Mucosa of gallbladder (tissue), 1 donor: ENCODE results near the gene TSPOAP1. TPM values are rescaled to one million over a fixed set of nuclear protein-coding genes. Genes with fewer than 3 reads are reported as not detected.

ENCODE experiments used
- DNase-seq: peaks from one replicate; pipeline ENCODE4 v3.0.0-alpha.2; 2020; ENCODE audit warnings: low spot score
- total RNA-seq: library from RNA; stranded (reverse); gene quantifications from one replicate; pipeline ENCODE4 v1.2.1, GENCODE V29; 2021
- donor health status: DM: no; HTN: no; CAD: no.

TSPOAP1 gene, protein sequence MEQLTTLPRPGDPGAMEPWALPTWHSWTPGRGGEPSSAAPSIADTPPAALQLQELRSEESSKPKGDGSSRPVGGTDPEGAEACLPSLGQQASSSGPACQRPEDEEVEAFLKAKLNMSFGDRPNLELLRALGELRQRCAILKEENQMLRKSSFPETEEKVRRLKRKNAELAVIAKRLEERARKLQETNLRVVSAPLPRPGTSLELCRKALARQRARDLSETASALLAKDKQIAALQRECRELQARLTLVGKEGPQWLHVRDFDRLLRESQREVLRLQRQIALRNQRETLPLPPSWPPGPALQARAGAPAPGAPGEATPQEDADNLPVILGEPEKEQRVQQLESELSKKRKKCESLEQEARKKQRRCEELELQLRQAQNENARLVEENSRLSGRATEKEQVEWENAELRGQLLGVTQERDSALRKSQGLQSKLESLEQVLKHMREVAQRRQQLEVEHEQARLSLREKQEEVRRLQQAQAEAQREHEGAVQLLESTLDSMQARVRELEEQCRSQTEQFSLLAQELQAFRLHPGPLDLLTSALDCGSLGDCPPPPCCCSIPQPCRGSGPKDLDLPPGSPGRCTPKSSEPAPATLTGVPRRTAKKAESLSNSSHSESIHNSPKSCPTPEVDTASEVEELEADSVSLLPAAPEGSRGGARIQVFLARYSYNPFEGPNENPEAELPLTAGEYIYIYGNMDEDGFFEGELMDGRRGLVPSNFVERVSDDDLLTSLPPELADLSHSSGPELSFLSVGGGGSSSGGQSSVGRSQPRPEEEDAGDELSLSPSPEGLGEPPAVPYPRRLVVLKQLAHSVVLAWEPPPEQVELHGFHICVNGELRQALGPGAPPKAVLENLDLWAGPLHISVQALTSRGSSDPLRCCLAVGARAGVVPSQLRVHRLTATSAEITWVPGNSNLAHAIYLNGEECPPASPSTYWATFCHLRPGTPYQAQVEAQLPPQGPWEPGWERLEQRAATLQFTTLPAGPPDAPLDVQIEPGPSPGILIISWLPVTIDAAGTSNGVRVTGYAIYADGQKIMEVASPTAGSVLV (N-terminal part only)
- total RNA-seq: 30.2 TPM

DNA sequence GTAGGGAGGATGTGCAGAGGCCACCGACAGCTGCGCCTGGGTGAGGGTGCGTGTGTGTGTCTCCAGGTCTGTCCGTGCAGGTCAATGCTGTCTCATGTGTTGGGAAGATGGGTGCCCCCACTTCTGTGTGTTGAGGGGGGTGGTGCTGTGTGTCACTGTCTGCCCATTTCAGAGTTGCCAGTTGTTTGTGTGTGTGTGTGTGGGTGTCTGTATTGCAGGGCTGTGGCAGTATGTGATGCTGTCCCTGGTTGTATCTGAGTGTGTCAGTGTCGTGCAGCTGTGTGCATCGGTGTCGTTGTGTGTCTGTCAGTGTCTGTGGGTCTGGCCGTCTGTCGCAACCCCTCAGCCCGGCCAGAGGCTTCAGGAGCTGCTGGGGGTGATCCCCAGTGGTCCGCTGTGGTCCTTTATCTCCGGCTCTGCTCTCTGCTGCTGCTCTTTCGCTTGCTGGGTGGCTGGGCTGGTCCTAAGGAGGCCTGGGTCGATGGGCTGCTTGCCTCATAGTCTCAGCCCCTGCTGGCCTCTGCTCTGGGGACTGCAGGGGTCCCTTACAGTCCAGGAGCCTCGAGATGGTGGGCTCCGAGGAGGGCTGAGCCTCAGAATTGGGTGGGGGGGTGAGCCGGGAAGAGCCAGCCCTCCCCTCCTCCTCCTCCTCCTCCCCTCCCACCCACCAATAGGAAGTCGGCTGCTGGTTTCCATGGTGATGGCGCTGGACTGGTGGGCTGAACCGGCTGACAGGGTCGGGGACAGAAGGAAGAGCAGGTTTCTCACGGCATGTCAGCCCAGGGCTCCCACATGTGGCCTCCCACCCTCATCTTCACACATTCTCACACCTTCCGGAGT lies at the start of gene TSPOAP1:
TSPOAP1 (minus strand) TSS at position 601 of the 840 bp plus-strand sequence. CDS start 875 bp downstream, outside the sequence.
- no peak for DNase-seq

- no peak for DNase-seq
Measured at GRCh38 chr17:58377661-58378060, 49.1 kb upstream of the TSPOAP1 start.

- peak; percentile 61 for DNase-seq
Measured at GRCh38 chr17:58377093-58377601, 48.6 kb upstream of the TSPOAP1 start.

GRCh38 chr17:58376472-58377000 lies 47.9 kb upstream of the TSPOAP1 start:
- no peak for DNase-seq

- no peak for DNase-seq
Measured at GRCh38 chr17:58375811-58376210, 47.2 kb upstream of the TSPOAP1 start.

- no peak for DNase-seq
Measured at GRCh38 chr17:58375256-58375655, 46.7 kb upstream of the TSPOAP1 start.

GRCh38 chr17:58373923-58374322 lies 45.3 kb upstream of the TSPOAP1 start:
- no peak for DNase-seq

DNA sequence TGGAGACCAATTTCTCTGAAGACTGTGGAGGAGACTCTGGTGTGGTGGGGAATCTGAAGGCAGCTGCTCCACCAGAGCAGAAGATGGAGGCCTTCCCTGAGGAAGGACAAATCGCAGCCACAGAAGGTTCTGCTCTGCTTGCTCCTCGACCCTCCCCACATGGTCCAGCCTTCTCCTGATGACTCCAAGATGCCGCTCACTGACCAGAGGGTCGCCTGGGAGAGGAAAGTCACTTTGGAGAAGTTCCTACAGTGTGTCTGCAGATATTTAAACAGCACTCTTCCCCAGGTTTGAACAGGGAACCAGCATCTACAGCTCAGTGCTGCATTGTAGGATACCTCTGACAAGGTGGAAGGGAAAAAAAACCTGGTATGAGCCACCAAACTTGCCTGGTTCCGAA lies 44.4 kb upstream of the TSPOAP1 start:
- no peak for DNase-seq

DNA sequence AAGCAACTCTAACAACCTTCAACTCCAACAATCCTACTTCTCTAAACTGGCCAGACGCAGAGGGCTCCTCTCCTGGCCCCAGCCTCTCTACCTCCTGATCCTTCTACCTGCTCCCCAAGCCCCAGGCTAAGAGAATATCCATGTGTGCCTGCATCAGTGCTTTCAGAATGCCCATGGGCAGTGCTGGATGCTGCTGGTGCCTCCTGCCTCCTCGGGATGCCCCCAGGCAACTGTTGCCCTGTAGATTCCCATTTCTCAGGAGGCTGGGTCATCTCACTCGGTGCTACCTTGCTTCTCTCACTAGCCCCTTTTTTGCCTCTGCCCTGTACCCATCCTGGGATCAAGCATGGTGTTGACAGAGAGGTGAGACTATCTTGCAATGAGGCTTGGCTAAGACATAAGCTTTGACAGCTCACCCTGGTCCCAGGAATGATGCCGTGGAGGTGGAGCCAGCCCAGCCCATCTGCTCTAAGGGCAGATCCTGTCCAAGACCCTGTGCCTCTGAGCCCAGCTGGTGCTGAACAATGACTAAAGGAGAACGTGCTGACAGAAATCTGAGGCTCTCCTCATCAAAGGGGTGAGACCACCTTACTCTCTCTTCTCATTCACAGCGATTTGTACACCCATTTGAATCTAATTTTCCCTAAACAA lies 42.8 kb upstream of the TSPOAP1 start:
- DNase-seq: no peak

GRCh38 chr17:58370716-58371115 lies 42.1 kb upstream of the TSPOAP1 start:
- no peak for DNase-seq

- no peak for DNase-seq
Measured at GRCh38 chr17:58370309-58370708, 41.7 kb upstream of the TSPOAP1 start.

GRCh38 chr17:58369214-58370031 lies 40.8 kb upstream of the TSPOAP1 start:
- DNase-seq: no peak

DNA sequence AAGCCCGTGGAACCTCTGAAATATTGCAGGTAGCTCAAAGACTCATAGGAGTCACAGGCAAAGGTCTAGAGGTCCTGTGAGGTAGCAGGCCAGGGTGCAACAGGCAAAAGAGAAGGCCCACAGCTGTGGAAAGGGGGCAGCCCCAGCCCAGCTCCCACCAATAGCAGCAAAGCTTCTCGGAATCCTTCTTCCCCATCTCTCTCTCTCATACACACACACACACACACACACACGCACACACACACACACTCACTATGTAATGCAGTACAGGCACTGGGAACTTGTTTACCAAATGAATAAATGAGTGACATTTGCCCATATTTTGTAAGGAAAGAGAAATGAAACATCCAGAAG lies 40.2 kb upstream of the TSPOAP1 start:
- no peak for DNase-seq

GRCh38 chr17:58367461-58367860 lies 38.9 kb upstream of the TSPOAP1 start:
- no peak for DNase-seq

DNA sequence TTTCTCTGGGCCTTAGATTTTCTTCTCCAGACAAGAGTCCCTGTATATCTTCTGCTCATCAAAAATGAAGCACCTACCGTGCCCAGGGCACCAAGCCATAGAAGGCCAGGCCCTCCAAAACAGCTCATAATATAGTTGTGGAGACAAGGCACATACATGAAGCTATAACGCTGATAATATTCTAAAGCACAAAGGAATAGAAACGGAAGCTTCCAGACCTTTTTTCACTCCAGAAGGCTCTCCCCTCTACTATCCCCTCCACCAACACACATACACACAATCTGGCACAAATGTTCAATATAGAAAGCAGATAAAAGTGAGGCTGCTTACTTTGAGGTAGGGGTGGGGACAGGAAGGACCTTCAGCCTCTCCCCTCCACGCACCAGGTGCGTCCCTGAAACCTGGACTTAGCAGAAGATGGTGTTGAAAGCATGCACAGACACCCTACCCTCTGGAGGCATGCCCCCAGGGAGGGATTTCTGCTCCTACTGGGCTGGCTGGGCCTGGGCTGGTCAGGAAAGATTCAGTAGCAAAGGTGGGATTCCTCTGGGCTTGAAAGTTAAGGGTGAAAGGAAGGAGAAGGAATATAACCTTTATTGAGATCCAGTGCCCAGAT lies 37.5 kb upstream of the TSPOAP1 start:
- no peak for DNase-seq

DNA sequence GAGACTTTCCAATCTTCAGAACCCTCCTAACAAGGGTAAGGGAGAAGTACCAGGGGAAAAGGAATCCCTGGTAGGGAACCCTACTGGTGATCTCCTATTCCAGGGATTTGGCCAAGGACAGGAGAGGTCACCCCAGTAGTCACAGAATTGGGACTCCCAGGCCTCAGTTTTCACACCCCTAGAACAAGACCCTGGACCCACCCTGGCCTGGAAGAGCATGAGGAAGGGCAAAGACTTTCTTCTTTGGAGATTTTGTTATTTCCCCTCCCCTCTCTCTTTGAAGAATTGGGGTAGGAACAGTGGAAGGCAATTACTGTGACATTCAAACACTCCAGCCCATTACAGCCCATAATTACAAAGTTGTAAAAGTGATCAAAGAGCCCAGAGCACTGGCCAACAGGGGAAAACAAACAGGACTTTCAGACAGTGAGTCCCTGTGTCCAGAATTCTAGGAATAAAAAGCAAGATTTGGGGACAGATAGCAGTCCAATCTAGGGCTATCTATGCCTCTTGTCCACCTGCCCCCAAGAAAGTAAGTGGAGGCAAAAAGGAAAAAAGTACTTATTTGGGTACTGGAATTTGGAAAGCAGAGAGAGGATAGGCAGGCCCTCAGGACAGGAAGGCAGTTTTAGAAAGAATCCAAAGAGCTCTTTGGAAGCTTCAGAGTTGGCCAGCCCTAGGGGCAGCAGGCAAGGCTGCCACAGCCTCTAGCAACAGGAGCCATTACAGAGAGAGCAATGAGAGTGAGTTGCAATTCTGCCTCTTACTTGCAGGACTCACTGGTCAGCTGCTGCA lies 36.8 kb upstream of the TSPOAP1 start:
- no peak for DNase-seq

DNA sequence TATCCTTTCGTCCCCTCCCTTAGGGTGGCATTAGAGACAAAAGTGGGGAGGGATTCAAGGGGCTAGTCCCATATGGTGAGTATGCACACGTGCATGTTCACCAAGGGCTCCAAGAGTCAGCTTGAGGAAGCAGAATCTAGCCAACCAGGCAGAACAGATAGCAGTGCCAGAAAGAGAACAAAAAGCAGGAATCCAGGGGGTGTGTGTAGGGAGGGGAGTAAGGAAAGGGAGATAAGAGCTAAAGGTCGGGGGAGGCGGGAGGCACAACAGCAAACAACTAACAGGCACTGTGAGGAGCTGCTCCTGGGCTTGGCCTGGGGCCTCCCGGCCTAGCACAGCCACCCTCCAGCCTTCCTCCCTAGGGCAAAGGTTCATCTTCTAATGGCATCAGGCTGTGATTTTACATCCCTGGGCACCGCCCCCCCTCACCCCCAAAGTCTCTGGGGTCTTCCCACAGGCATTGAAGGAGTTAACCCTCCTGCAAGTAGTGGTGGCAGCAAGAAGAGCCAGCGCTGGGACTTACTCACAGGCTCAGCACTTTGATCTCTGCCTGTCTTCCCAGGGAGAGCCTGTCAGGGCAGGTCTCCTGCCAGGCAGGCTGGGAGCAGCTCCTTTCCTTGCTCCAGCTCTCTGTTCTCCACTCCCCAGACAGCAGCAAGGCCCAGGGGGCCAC lies 35.8 kb upstream of the TSPOAP1 start:
- DNase-seq: peak; percentile 48
